ENCODE measurements around the gene ZNF200. TPM values are rescaled to one million over a fixed set of nuclear protein-coding genes. Genes with fewer than 3 reads are reported as not detected.

The ZNF200 gene
- total and polyA plus RNA-seq, 2 of the 13 experiments (the other 11 are each of a cell fraction or from before 2014, with no cell fraction given) = 3.5 to 16.5 TPM

- WGBS (ENCODE audit: low lambda C conversion rate) = 95% methylated on average over 4 of the region's 10 CpGs
- in situ Hi-C loops (cut with HindIII; ENCODE audit: extremely low pct_ligation_motif_present, low pct_unique_long_range_greater_than_20kb) = no loop called here
- BruUV-seq (replicated peaks) = no TSS peak
Observed at GRCh38 chr16:3246876-3247275, 11.9 kb upstream of the ZNF200 start.

More at GRCh38 chr16:3246876-3247275, 11.9 kb upstream of the ZNF200 start:
- ChIA-PET CTCF (ENCODE audit: low intra/inter-chr PET ratio, low total read pairs) (no interaction called here), POLR2A (interaction anchor here (1.4 to 2.5 kb wide), 4 partner anchors 13 to 49 kb away, joined by 5 to 9 read pairs (median 7); no protein-coding TSS in a partner anchor)
- H3K36me3 ChIP-seq (replicated peaks in 1 of 2; ENCODE audit: control insufficient read depth in 1 of 2, insufficient read depth in 2 of 2, low read length in 2 of 2) = no peaks in the 10 kb centered on the region
- H2AFZ ChIP-seq (ENCODE audit: low read length) = no peak overlapping the region
- peaks cover 6 to 52% of the 10 kb centered on the region in 2 experiments for H3K27me3 ChIP-seq (ENCODE audit: control insufficient read depth in 1 of 2, insufficient read depth in 2 of 2, low read length in 2 of 2)
- H3K4me1 ChIP-seq (ENCODE audit: insufficient read depth, low read length) = peaks cover 37% of the 10 kb centered on the region
- no peak; the same call in 2 of the 3 replicates for ATAC-seq
- no peak for DNase-seq (ENCODE audit: low spot score)
- H3K9me3 ChIP-seq (ENCODE audit: low read length) = no peaks in the 10 kb centered on the region
- H3K79me2 ChIP-seq (ENCODE audit: insufficient read depth, low read length) = no peaks in the 10 kb centered on the region
- TF ChIP-seq ARNT2 (CRISPR knock-in tag; IDR thresholded peaks at IDR 0.05; ENCODE audit: low read depth) (no peak), ZNF687 (CRISPR knock-in tag; IDR thresholded peaks at IDR 0.05) (peak; percentile 30)
- TF ChIP-seq, protein P1, sequence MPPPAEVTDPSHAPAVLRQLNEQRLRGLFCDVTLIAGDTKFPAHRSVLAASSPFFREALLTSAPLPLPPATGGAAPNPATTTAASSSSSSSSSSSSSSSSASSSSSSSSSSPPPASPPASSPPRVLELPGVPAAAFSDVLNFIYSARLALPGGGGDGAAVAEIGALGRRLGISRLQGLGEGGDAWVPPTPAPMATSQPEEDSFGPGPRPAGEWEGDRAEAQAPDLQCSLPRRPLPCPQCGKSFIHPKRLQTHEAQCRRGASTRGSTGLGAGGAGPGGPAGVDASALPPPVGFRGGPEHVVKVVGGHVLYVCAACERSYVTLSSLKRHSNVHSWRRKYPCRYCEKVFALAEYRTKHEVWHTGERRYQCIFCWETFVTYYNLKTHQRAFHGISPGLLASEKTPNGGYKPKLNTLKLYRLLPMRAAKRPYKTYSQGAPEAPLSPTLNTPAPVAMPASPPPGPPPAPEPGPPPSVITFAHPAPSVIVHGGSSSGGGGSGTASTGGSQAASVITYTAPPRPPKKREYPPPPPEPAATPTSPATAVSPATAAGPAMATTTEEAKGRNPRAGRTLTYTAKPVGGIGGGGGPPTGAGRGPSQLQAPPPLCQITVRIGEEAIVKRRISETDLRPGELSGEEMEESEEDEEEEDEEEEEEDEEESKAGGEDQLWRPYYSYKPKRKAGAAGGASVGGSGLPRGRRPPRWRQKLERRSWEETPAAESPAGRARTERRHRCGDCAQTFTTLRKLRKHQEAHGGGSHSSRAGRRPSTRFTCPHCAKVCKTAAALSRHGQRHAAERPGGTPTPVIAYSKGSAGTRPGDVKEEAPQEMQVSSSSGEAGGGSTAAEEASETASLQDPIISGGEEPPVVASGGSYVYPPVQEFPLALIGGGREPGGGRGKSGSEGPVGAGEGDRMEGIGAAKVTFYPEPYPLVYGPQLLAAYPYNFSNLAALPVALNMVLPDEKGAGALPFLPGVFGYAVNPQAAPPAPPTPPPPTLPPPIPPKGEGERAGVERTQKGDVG (CRISPR knock-in tag; IDR thresholded peaks at IDR 0.05; ENCODE audit: borderline replicate concordance) = 0 out of 2 replicates have a peak, but pooled peaks have one; percentile 36
- H3K4me2 ChIP-seq (ENCODE audit: low read depth, low read length) = peak overlapping the region; percentile 68
- H3K9ac ChIP-seq (ENCODE audit: insufficient read depth, low read depth, low read length) = no peak overlapping the region
- no peaks in the 10 kb centered on the region for H4K20me1 ChIP-seq (ENCODE audit: insufficient read depth, low read length)
- H3K4me3 ChIP-seq (replicated peaks in 1 of 3; ENCODE audit: insufficient read depth in 1 of 3, low read depth in 2 of 3, low read length in 3 of 3) = no peak overlapping the region
- intact Hi-C loops (cut with micrococcal nuclease; ENCODE audit: unreplicated experiment) = no loop called here
- no peak overlapping the region for H3K27ac ChIP-seq (ENCODE audit: extremely low read length, insufficient read depth, low read length)
- no peak for FAIRE-seq

Measured in HepG2 (cell line).